Prostate gland (tissue), 2 donors: ENCODE results near the gene HDAC3. TPM values are rescaled to one million over a fixed set of nuclear protein-coding genes. Genes with fewer than 3 reads are reported as not detected.

Experiments used
- DNase-seq: peaks from one replicate; pipeline ENCODE4 v3.0.0-alpha.2; 2019; ENCODE audit warnings: low spot score
- H3K27ac ChIP-seq, 2 donors: fragments of 200-600 bp; sonication (generic); 2 replicates each; pipeline ENCODE4 v1.5.1; 2017 to 2019
- H3K27me3 ChIP-seq: fragments of 200-600 bp; sonication (generic); replicated peaks from 2 replicates; pipeline ENCODE4 v1.5.1; 2019; ENCODE audit not compliant: insufficient read depth
- H3K36me3 ChIP-seq, 2 donors: fragments of 200-600 bp; sonication (generic); 1 replicate in 1 of 2; 2 replicates in 1 of 2; pipeline versions ENCODE4 v1.5.1 to v1.8.1; 2017 to 2019
- H3K4me1 ChIP-seq: fragments of 200-600 bp; sonication (generic); replicated peaks from 2 replicates; pipeline ENCODE4 v1.5.1; 2019
- H3K4me3 ChIP-seq, 2 donors: fragments of 200-600 bp; sonication (generic); 2 replicates each; pipeline ENCODE4 v1.5.1; 2017 to 2019
- H3K9me3 ChIP-seq: fragments of 200-600 bp; sonication (generic); 2 replicates; pipeline ENCODE4 v1.5.1; 2017
- CTCF ChIP-seq, 4 experiments: fragments of 200-600 bp in 2 of 4; fragments of 450-650 bp in 2 of 4; sonication (generic) in 2 of 4; IDR thresholded peaks; 1 replicate in 3 of 4; 2 replicates in 1 of 4; pipeline ENCODE4 v1.5.1; 2016 to 2019; ENCODE audit warnings: antibody characterized with exemption in 4 of 4, mild to moderate bottlenecking in 2 of 4, moderate library complexity in 2 of 4
- POLR2A ChIP-seq: fragments of 450-650 bp; IDR thresholded peaks from one replicate; pipeline ENCODE4 v1.6.1; 2016; ENCODE audit warnings: antibody characterized with exemption, mild to moderate bottlenecking
- POLR2AphosphoS5 ChIP-seq: sonication (generic); formaldehyde crosslinking; IDR thresholded peaks from one replicate; pipeline ENCODE4 v1.6.1; 2017; ENCODE audit warnings: antibody characterized with exemption
- WGBS: methylation state at CpG from one replicate; pipeline ENCODE4 v1.1.5; 2018; 5-methylcytosine and 5-hydroxymethylcytosine counted together
- intact Hi-C: fragments of 100-400 bp; cut with DNase I; formaldehyde crosslinking; loops from one replicate; pipeline ENCODE4 v1.14.2; 2022
- total RNA-seq, 2 donors: library from RNA; depleted of rRNA; stranded (reverse); fragments of >200 nt; gene quantifications; one replicate each; pipeline ENCODE4 v1.1.0, GENCODE V29; 2016

HDAC3 gene
- total RNA-seq, 2 donors from 2014 or later, result 54.9 to 74.6 TPM

GRCh38 chr5:141640698-141641097, 4.0 kb upstream of the HDAC3 start:
- no peaks in the 10 kb centered on the region for H3K36me3 ChIP-seq
- WGBS, result 86% methylated on average over 9 of the region's 9 CpGs

GRCh38 chr5:141640051-141640415, 3.4 kb upstream of the HDAC3 start:
- H3K27ac ChIP-seq, result no peak overlapping the region
- no peak overlapping the region for H3K4me3 ChIP-seq
- H3K9me3 ChIP-seq, result no peaks in the 10 kb centered on the region
- intact Hi-C loops, result no loop called here
- no peak for DNase-seq
- TF ChIP-seq POLR2A, result no peak
- TF ChIP-seq POLR2AphosphoS5, result no peak
- TF ChIP-seq CTCF (IDR thresholded peaks at IDR 0.05), result no peak
- WGBS, result 71% methylated on average over 3 of the region's 3 CpGs
- no peaks in the 10 kb centered on the region for H3K27me3 ChIP-seq
- peaks cover 9% of the 10 kb centered on the region for H3K4me1 ChIP-seq
- no peaks in the 10 kb centered on the region for H3K36me3 ChIP-seq

More at GRCh38 chr5:141640698-141641097, 4.0 kb upstream of the HDAC3 start:
- H3K4me3 ChIP-seq, result no peak overlapping the region
- TF ChIP-seq POLR2A (no peak), POLR2AphosphoS5 (no peak), CTCF (IDR thresholded peaks at IDR 0.05) (no peak)
- DNase-seq, result no peak
- H3K27ac ChIP-seq, result no peak overlapping the region
- H3K27me3 ChIP-seq, result no peaks in the 10 kb centered on the region
- intact Hi-C loops, result no loop called here
- peaks cover 2% of the 10 kb centered on the region for H3K4me1 ChIP-seq
- H3K9me3 ChIP-seq, result no peaks in the 10 kb centered on the region

GRCh38 chr5:141639357-141640050, 2.9 kb upstream of the HDAC3 start:
- 93% methylated on average over 12 of the region's 12 CpGs for whole genome bisulfite sequencing
- H3K36me3 ChIP-seq, result no peaks in the 10 kb centered on the region
- TF ChIP-seq POLR2AphosphoS5 (no peak), POLR2A (no peak), CTCF (IDR thresholded peaks at IDR 0.05) (no peak)

GRCh38 chr5:141638771-141639170, 2.1 kb upstream of the HDAC3 start:
- WGBS, result 94% methylated on average over 2 of the region's 2 CpGs
- TF ChIP-seq CTCF (IDR thresholded peaks at IDR 0.05) (no peak), POLR2A (no peak), POLR2AphosphoS5 (no peak)
- Histone ChIP-seq H3K27me3 (no peaks in the 10 kb centered on the region), H3K9me3 (no peaks in the 10 kb centered on the region), H3K4me1 (peaks cover 13% of the 10 kb centered on the region), H3K36me3 (no peaks in the 10 kb centered on the region), H3K4me3 (no peak overlapping the region), H3K27ac (no peak overlapping the region)
- intact Hi-C loops, result no loop called here
- no peak for DNase-seq

More at GRCh38 chr5:141639357-141640050, 2.9 kb upstream of the HDAC3 start:
- intact Hi-C loops, result no loop called here
- Histone ChIP-seq H3K4me1 (peaks cover 13% of the 10 kb centered on the region), H3K9me3 (no peaks in the 10 kb centered on the region), H3K27me3 (no peaks in the 10 kb centered on the region), H3K4me3 (no peak overlapping the region), H3K27ac (no peak overlapping the region)
- DNase-seq, result no peak

GRCh38 chr5:141637767-141638419, 1.2 kb upstream of the HDAC3 start:
- Histone ChIP-seq H3K9me3 (no peaks in the 10 kb centered on the region), H3K4me1 (peaks cover 13% of the 10 kb centered on the region), H3K27me3 (no peaks in the 10 kb centered on the region), H3K4me3 (peak overlapping the region; percentile 56 to 87), H3K36me3 (no peaks in the 10 kb centered on the region), H3K27ac (no peak overlapping the region)
- WGBS, result 8% methylated on average over 40 of the region's 40 CpGs
- peak; percentile 25 for DNase-seq
- intact Hi-C loops, result no loop called here
- TF ChIP-seq POLR2A, result no peak
- TF ChIP-seq CTCF (IDR thresholded peaks at IDR 0.05), result peak in 1 of 4 experiments; percentile 26
- TF ChIP-seq POLR2AphosphoS5, result no peak
